Bronchial epithelial cell (primary cell): ENCODE results near the gene DLG4. TPM values are rescaled to one million over a fixed set of nuclear protein-coding genes. Genes with fewer than 3 reads are reported as not detected.

Experiments used
- DNase-seq: peaks from one replicate; pipeline ENCODE4 v3.0.0-alpha.2; 2010; ENCODE audit warnings: low read depth
- FAIRE-seq: peaks from 2 replicates; lab custom pipeline; 2011; peaks lifted over from hg19 to GRCh38; lab: Jason Lieb, UNC
- H3K27me3 ChIP-seq: 2 replicates; pipeline ENCODE4 v1.5.1; 2011; ENCODE audit warnings: low read length; ENCODE audit not compliant: control insufficient read depth, insufficient read depth
- H3K36me3 ChIP-seq: 2 replicates; pipeline ENCODE4 v1.5.1; 2011; ENCODE audit warnings: low read length; ENCODE audit not compliant: control insufficient read depth, insufficient read depth
- H3K4me3 ChIP-seq: 2 replicates; pipeline ENCODE4 v1.5.1; 2011; ENCODE audit warnings: mild to moderate bottlenecking, low read depth, low read length, control low read depth
- CTCF ChIP-seq: IDR thresholded peaks from 2 replicates; pipeline ENCODE4 v1.5.1; 2011; ENCODE audit warnings: mild to moderate bottlenecking, moderate library complexity, low read length, control low read depth, inconsistent platforms; ENCODE audit not compliant: insufficient read depth, severe bottlenecking
- total RNA-seq: library from RNA; depleted of rRNA; stranded (reverse); fragments of >200 nt; gene quantifications from 2 replicates; pipeline ENCODE4 v1.2.1, GENCODE V29; 2014

DLG4 gene
- total RNA-seq, 1 donor from 2014 or later = 1.8 TPM

GRCh38 chr17:7223375-7223774 is 3.7 kb upstream of the DLG4 start:
- Histone ChIP-seq H3K4me3 (no peak overlapping the region), H3K27me3 (no peaks in the 10 kb centered on the region), H3K36me3 (peaks cover 38% of the 10 kb centered on the region)
- DNase-seq = peak; percentile 28
- no peak for TF ChIP-seq CTCF
- no peak for FAIRE-seq

- DNase-seq (no peak), FAIRE-seq (no peak)
- Histone ChIP-seq H3K27me3 (no peaks in the 10 kb centered on the region), H3K36me3 (peaks cover 37% of the 10 kb centered on the region), H3K4me3 (no peak overlapping the region)
- no peak for TF ChIP-seq CTCF
Measured at GRCh38 chr17:7222972-7223292, 3.3 kb upstream of the DLG4 start.

GRCh38 chr17:7222093-7222971 is 2.7 kb upstream of the DLG4 start:
- DNase-seq (no peak), FAIRE-seq (peak; percentile 62)
- peaks cover 32% of the 10 kb centered on the region for H3K36me3 ChIP-seq

GRCh38 chr17:7221278-7222092 is 1.8 kb upstream of the DLG4 start:
- TF ChIP-seq CTCF = no peak
- DNase-seq (no peak), FAIRE-seq (peak; percentile 13)
- Histone ChIP-seq H3K36me3 (peaks cover 29% of the 10 kb centered on the region), H3K4me3 (no peak overlapping the region), H3K27me3 (no peaks in the 10 kb centered on the region)

More at GRCh38 chr17:7222093-7222971, 2.7 kb upstream of the DLG4 start:
- H3K27me3 ChIP-seq = no peaks in the 10 kb centered on the region
- no peak for TF ChIP-seq CTCF
- no peak overlapping the region for H3K4me3 ChIP-seq

- peak; percentile 63 for DNase-seq
- peak; percentile 97 for FAIRE-seq
- H3K27me3 ChIP-seq = no peaks in the 10 kb centered on the region
- peak overlapping the region; percentile 84 for H3K4me3 ChIP-seq
- H3K36me3 ChIP-seq = peaks cover 27% of the 10 kb centered on the region
- peak; percentile 86 for TF ChIP-seq CTCF
Measured at GRCh38 chr17:7220593-7221277, 1.1 kb upstream of the DLG4 start.
